Measurements from ENCODE around the gene RTF1. TPM values are rescaled to one million over a fixed set of nuclear protein-coding genes. Genes with fewer than 3 reads are reported as not detected.

The RTF1 gene
- total and polyA plus RNA-seq, 2 experiments from 2014 or later, result 39.7 to 89.1 TPM

- Histone ChIP-seq H3K36me3 (peaks cover 74% of the 10 kb centered on the region), H3K27me3 (no peaks in the 10 kb centered on the region), H3K27ac (no peak overlapping the region), H3K9me3 (ENCODE audit: low read depth) (no peaks in the 10 kb centered on the region), H3K4me3 (no peak overlapping the region), H3K4me1 (ENCODE audit: low read depth) (no peaks in the 10 kb centered on the region)
- no peak for DNase-seq (ENCODE audit: low read depth in 1 of 2, low spot score in 1 of 2)
- no peak for TF ChIP-seq CTCF (IDR thresholded peaks at IDR 0.05; ENCODE audit: low read depth, low read length)
These were observed 56.5 kb downstream of the RTF1 start for GRCh38 chr15:41473418-41473817.

DNA sequence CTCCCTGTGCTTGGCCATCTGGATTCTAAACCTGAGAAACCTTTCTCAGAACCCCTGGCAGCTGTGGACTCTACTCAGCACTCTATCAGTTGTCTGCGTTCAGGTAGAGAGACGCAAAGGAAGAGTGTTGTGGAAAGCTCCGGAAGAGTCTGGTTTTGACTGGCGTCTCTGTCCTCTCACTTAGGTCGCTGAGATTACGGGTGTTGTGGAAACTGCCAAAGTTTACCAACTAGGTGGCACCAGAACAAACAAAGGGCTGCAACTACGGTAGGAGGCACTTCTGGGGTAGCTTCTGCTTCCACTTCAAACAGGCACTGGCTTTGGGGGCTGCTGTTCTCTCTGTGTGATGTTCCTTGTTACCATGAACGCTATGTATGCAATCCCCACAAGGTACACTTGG is 57.5 kb downstream of the RTF1 start:
- H3K4me3 ChIP-seq, result no peak overlapping the region
- peaks cover 80% of the 10 kb centered on the region for H3K36me3 ChIP-seq
- H3K27me3 ChIP-seq, result no peaks in the 10 kb centered on the region
- no peaks in the 10 kb centered on the region for H3K9me3 ChIP-seq (ENCODE audit: low read depth)
- H3K4me1 ChIP-seq (ENCODE audit: low read depth), result no peaks in the 10 kb centered on the region
- no peak overlapping the region for H3K27ac ChIP-seq
- TF ChIP-seq CTCF (IDR thresholded peaks at IDR 0.05; ENCODE audit: low read depth, low read length), result no peak
- no peak for DNase-seq (ENCODE audit: low read depth in 1 of 2, low spot score in 1 of 2)

DNA sequence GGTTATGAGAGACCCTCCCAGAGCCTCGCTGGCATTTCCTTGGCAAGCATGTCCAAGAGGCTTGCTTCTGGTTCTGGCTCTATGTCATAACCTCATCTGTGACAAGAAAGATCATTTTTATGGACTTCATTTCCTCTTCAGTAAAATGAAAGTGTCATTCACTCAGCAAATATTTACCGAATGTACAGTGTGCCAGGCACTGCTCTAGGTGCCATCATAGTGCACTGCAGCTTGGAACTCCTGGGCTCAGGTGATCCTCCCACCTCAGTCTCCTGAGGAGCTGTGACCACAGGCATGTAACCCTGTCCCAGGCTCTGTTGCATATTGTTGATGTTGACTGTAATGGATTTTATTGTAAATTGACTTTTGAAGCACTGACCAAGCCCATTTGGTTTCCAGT is 58.0 kb downstream of the RTF1 start:
- Histone ChIP-seq H3K36me3 (peaks cover 76% of the 10 kb centered on the region), H3K9me3 (ENCODE audit: low read depth) (no peaks in the 10 kb centered on the region)

DNA sequence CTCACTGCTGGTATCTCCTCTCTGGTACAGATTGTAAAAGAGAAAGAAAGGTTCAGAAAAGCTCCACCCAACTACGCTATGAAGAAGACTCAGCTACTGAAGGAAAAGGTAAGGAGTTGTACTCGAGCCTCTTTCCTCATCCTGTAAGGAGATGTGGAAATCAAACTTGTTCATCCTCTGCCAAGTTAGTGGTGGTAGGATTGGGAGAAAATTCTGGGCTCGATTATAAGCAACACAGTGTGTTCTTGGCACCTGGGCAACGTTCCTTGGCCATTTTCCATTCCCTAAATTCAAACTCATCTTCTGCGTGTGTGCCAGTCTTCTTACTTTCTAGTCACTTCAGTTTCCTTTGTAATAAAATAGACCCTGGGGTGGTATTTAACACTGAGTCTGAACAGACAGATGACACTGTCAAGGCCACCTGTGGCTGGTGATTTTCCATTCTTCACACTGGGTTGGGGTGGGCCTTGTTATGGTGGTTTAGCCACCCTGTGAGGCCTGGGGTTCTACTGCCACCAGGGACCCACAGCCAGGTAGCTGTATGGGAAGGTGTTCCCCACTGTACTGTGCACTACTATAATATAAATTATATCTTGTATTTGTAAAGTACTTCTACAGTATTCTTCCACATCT is 59.6 kb downstream of the RTF1 start:
- Histone ChIP-seq H3K4me1 (ENCODE audit: low read depth) (no peaks in the 10 kb centered on the region), H3K4me3 (no peak overlapping the region), H3K36me3 (peaks cover 79% of the 10 kb centered on the region), H3K27me3 (no peaks in the 10 kb centered on the region), H3K9me3 (ENCODE audit: low read depth) (no peaks in the 10 kb centered on the region), H3K27ac (no peak overlapping the region)
- DNase-seq (ENCODE audit: low read depth in 1 of 2, low spot score in 1 of 2), result peak in 1 of 2 donors; percentile 77
- no peak for TF ChIP-seq CTCF (IDR thresholded peaks at IDR 0.05; ENCODE audit: low read depth, low read length)

More for the DNA sequence above, 58.0 kb downstream of the RTF1 start:
- H3K4me1 ChIP-seq (ENCODE audit: low read depth), result no peaks in the 10 kb centered on the region
- no peaks in the 10 kb centered on the region for H3K27me3 ChIP-seq
- no peak overlapping the region for H3K4me3 ChIP-seq
- no peak overlapping the region for H3K27ac ChIP-seq
- TF ChIP-seq CTCF (IDR thresholded peaks at IDR 0.05; ENCODE audit: low read depth, low read length), result no peak
- DNase-seq (ENCODE audit: low read depth in 1 of 2, low spot score in 1 of 2), result no peak

DNA sequence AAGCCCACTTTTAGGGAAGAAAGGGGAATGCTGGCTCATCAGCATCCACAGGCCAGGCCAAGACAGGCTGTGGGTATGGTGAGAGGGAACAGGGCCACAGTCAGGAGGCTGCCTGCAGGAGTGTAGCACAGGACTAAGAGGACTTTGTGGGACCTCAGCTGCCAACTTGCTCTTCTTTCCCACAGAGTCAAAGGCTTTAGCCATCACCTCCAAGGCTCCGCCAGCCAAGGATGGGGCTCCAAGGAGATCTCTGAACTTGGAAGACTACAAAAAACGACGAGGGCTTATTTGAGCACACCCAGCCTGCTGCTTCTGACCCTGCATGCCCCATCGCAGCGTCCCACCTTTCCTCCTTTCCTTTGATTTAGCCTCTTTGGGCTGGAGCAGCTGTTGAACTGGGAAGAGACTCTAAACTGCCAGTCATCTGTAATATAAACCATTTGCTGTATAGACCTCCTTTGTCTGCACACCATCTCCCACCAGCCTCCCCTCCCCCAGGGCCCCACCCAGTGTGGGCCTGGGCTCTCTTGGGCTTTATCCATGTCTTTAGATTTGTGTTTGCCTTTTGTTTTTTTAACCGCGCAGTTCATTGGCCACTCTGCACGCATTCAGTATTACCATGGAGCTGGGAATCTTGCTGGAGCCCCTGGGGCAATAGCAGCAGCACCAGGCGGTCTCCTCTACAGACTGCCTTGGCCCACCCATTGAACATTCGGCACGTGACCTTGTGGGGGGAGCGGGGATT is 63.7 kb downstream of the RTF1 start:
- H3K27ac ChIP-seq, result no peak overlapping the region
- H3K4me3 ChIP-seq, result no peak overlapping the region
- H3K9me3 ChIP-seq (ENCODE audit: low read depth), result no peaks in the 10 kb centered on the region
- H3K4me1 ChIP-seq (ENCODE audit: low read depth), result no peaks in the 10 kb centered on the region
- no peak for TF ChIP-seq CTCF (IDR thresholded peaks at IDR 0.05; ENCODE audit: low read depth, low read length)
- H3K27me3 ChIP-seq, result no peaks in the 10 kb centered on the region
- DNase-seq (ENCODE audit: low read depth in 1 of 2, low spot score in 1 of 2), result no peak
- H3K36me3 ChIP-seq, result peaks cover 57% of the 10 kb centered on the region
